Right lobe of liver (tissue), 4 donors: Measurements from ENCODE around the gene ARSI.

Experiments
- POLR2A ChIP-seq: fragments of 450-650 bp; IDR thresholded peaks from one replicate; pipeline ENCODE4 v1.6.1; 2017; ENCODE audit warnings: antibody characterized with exemption, mild to moderate bottlenecking
- TF ChIP-seq, protein P1 (sequence below), 4 donors: fragments of 200-600 bp in 3 of 4; fragments of 450-650 bp in 1 of 4; IDR thresholded peaks; one replicate each; pipeline versions ENCODE4 v1.5.1 to v1.8.0; 2016 to 2022; ENCODE audit warnings: antibody characterized with exemption in 4 of 4, mild to moderate bottlenecking in 2 of 4
- donor health status: DM: no; HTN: no; CAD: no.
- donor health status: DM: no; HTN: no; CAD: no.
- donor health status: DM: no; HTN: yes; CAD: no.

DNA sequence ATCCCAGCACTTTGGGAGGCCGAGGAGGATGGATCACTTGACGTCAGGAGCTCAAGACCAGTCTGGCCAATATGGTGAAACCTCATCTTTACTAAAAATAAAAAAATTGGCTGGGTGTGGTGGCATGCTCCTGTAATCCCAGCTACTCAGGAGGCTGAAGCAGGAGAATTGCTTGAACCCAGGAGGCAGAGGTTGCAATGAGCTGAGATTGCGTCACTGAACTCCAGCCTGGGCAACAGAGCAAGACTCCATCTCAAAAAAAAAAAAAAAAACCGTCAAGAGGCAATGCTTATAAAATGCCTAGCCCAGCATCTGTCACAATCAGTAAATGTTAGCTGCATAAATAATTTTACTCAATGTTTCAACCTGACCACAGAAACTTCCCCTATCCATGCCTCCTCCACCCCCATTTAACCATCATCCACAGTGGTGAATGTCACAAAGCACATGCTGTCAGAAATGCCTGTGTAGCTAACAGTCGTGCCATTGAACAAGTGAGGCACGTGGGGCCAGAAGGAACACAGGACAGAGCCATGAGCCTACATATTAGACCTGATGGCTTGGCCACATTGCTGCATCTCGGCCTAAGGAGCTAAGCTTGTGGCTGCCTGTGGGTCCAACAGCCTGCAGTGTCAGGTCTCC, 38.0 kb upstream of the ARSI start:
- no peak for TF ChIP-seq POLR2A
- TF ChIP-seq, protein P1, sequence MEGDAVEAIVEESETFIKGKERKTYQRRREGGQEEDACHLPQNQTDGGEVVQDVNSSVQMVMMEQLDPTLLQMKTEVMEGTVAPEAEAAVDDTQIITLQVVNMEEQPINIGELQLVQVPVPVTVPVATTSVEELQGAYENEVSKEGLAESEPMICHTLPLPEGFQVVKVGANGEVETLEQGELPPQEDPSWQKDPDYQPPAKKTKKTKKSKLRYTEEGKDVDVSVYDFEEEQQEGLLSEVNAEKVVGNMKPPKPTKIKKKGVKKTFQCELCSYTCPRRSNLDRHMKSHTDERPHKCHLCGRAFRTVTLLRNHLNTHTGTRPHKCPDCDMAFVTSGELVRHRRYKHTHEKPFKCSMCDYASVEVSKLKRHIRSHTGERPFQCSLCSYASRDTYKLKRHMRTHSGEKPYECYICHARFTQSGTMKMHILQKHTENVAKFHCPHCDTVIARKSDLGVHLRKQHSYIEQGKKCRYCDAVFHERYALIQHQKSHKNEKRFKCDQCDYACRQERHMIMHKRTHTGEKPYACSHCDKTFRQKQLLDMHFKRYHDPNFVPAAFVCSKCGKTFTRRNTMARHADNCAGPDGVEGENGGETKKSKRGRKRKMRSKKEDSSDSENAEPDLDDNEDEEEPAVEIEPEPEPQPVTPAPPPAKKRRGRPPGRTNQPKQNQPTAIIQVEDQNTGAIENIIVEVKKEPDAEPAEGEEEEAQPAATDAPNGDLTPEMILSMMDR (IDR thresholded peaks at IDR 0.05) = no peak
